Measurements from ENCODE around the gene AIP.
"Not testable (repeated sequence)": the region's sequence is repeated elsewhere in the genome, so short reads cannot be mapped to it uniquely, and the experiment has no call there.

The AIP gene

GRCh38 chr11:67507242-67507863, 24.5 kb downstream of the AIP start:
- no peak for DNase-seq (ENCODE audit: low spot score)

- DNase-seq (ENCODE audit: low spot score) = peak; percentile 99
These were observed 25.1 kb downstream of the AIP start, which contains the start of gene CDK2AP2 for GRCh38 chr11:67507864-67508485. Gene CDK2AP2 (minus strand): TSS chr11:67508162. CDS start chr11:67508082, 80 bp downstream.

GRCh38 chr11:67508486-67509121, 25.8 kb downstream of the AIP start:
- DNase-seq (ENCODE audit: low spot score) = peak; percentile 93

- no peak for DNase-seq (ENCODE audit: low spot score)
These were observed 27.2 kb downstream of the AIP start for GRCh38 chr11:67510023-67510345.

GRCh38 chr11:67511558-67511957, 28.7 kb downstream of the AIP start:
- DNase-seq (ENCODE audit: low spot score) = not testable (repeated sequence)

- no peak for DNase-seq (ENCODE audit: low spot score)
These were observed 31.3 kb downstream of the AIP start for GRCh38 chr11:67514116-67514515.

- DNase-seq (ENCODE audit: low spot score) = no peak
These were observed 34.0 kb downstream of the AIP start for GRCh38 chr11:67516806-67517205.

- no peak for DNase-seq (ENCODE audit: low spot score)
These were observed 35.1 kb downstream of the AIP start for GRCh38 chr11:67517784-67518552.

- DNase-seq (ENCODE audit: low spot score) = no peak
These were observed 36.9 kb downstream of the AIP start for GRCh38 chr11:67519726-67520125.

GRCh38 chr11:67520856-67521824, 38.3 kb downstream of the AIP start:
- no peak for DNase-seq (ENCODE audit: low spot score)

GRCh38 chr11:67521924-67522323, 39.1 kb downstream of the AIP start:
- no peak for DNase-seq (ENCODE audit: low spot score)

- DNase-seq (ENCODE audit: low spot score) = no peak
These were observed 39.5 kb downstream of the AIP start for GRCh38 chr11:67522338-67522737.

GRCh38 chr11:67522844-67523555, 40.2 kb downstream of the AIP start, which contains the start of gene CABP2:
Gene CABP2 (minus strand): TSS chr11:67523446. CDS start chr11:67523326, 120 bp downstream.
- no peak for DNase-seq (ENCODE audit: low spot score)

GRCh38 chr11:67523556-67524479, 41.0 kb downstream of the AIP start:
- DNase-seq (ENCODE audit: low spot score) = no peak

GRCh38 chr11:67524480-67524808, 41.6 kb downstream of the AIP start:
- DNase-seq (ENCODE audit: low spot score) = no peak

GRCh38 chr11:67525275-67525976, 42.6 kb downstream of the AIP start:
- DNase-seq (ENCODE audit: low spot score) = no peak

GRCh38 chr11:67528376-67528775, 45.5 kb downstream of the AIP start:
- DNase-seq (ENCODE audit: low spot score) = no peak

- no peak for DNase-seq (ENCODE audit: low spot score)
These were observed 47.4 kb downstream of the AIP start for GRCh38 chr11:67530282-67530592.

- no peak for DNase-seq (ENCODE audit: low spot score)
These were observed 50.1 kb downstream of the AIP start for GRCh38 chr11:67532889-67533288.
